ENCODE data around the gene KRTAP1-4. TPM values are rescaled to one million over a fixed set of nuclear protein-coding genes. Genes with fewer than 3 reads are reported as not detected.

The KRTAP1-4 gene
- total RNA-seq, 2 experiments from 2014 or later = not detected

GRCh38 chr17:41009936-41010335 lies 20.1 kb downstream of the KRTAP1-4 start:
- ChIA-PET CTCF (interaction anchor here (0.6 kb wide), 1 partner anchor 248 kb away, joined by 3 read pairs; no protein-coding TSS in a partner anchor), POLR2A (interaction anchor here (0.7 kb wide), 1 partner anchor 191 kb away, joined by 3 read pairs; no protein-coding TSS in a partner anchor)
- H3K27ac Mint-ChIP-seq = no peak overlapping the region
- no peaks in the 10 kb centered on the region for H3K27me3 Mint-ChIP-seq
- ATAC-seq (no peak), DNase-seq (no peak)
- H3K9me3 Mint-ChIP-seq = no peaks in the 10 kb centered on the region
- H3K4me3 Mint-ChIP-seq = no peak overlapping the region
- no peaks in the 10 kb centered on the region for H3K4me1 Mint-ChIP-seq (ENCODE audit: low read depth)
- no peak for TF ChIP-seq CTCF (IDR thresholded peaks at IDR 0.05)
- intact Hi-C loops (cut with micrococcal nuclease) = no loop called here
- no peaks in the 10 kb centered on the region for H3K36me3 Mint-ChIP-seq (ENCODE audit: low read depth)

- intact Hi-C loops (cut with micrococcal nuclease) = no loop called here
- Mint-ChIP-seq H3K4me1 (ENCODE audit: low read depth) (no peaks in the 10 kb centered on the region), H3K27ac (no peak overlapping the region), H3K4me3 (no peak overlapping the region), H3K27me3 (no peaks in the 10 kb centered on the region), H3K9me3 (no peaks in the 10 kb centered on the region), H3K36me3 (ENCODE audit: low read depth) (no peaks in the 10 kb centered on the region)
- CTCF ChIA-PET = no interaction called here
- DNase-seq (no peak), ATAC-seq (no peak)
- POLR2A ChIA-PET = no interaction called here
- no peak for TF ChIP-seq CTCF (IDR thresholded peaks at IDR 0.05)
Observed at GRCh38 chr17:41009301-41009760, 20.7 kb downstream of the KRTAP1-4 start.

GRCh38 chr17:41008811-41009210 lies 21.2 kb downstream of the KRTAP1-4 start, which contains the start of gene KRTAP3-1:
KRTAP3-1 (minus strand) TSS chr17:41009128; CDS start chr17:41009074, 54 bp downstream.
- CTCF ChIA-PET = no interaction called here
- POLR2A ChIA-PET = no interaction called here
- DNase-seq (no peak), ATAC-seq (no peak)
- no peaks in the 10 kb centered on the region for H3K27me3 Mint-ChIP-seq
- no peaks in the 10 kb centered on the region for H3K36me3 Mint-ChIP-seq (ENCODE audit: low read depth)
- intact Hi-C loops (cut with micrococcal nuclease) = no loop called here
- no peaks in the 10 kb centered on the region for H3K4me1 Mint-ChIP-seq (ENCODE audit: low read depth)
- no peak within 1 kb of the TSS for H3K4me3 Mint-ChIP-seq
- H3K27ac Mint-ChIP-seq = no peak within 1 kb of the TSS
- TF ChIP-seq CTCF (IDR thresholded peaks at IDR 0.05) = no peak
- H3K9me3 Mint-ChIP-seq = no peaks in the 10 kb centered on the region

GRCh38 chr17:41004397-41004796 lies 25.6 kb downstream of the KRTAP1-4 start:
- CTCF ChIA-PET = no interaction called here
- ATAC-seq (no peak), DNase-seq (no peak)
- no peak overlapping the region for H3K4me3 Mint-ChIP-seq
- no peaks in the 10 kb centered on the region for H3K36me3 Mint-ChIP-seq (ENCODE audit: low read depth)
- H3K27ac Mint-ChIP-seq = no peak overlapping the region
- H3K4me1 Mint-ChIP-seq (ENCODE audit: low read depth) = no peaks in the 10 kb centered on the region
- H3K9me3 Mint-ChIP-seq = no peaks in the 10 kb centered on the region
- intact Hi-C loops (cut with micrococcal nuclease) = no loop called here
- POLR2A ChIA-PET = interaction anchor here (0.7 kb wide), 1 partner anchor 11 kb away, joined by 3 read pairs; no protein-coding TSS in a partner anchor
- H3K27me3 Mint-ChIP-seq = peaks cover 2% of the 10 kb centered on the region
- TF ChIP-seq CTCF (IDR thresholded peaks at IDR 0.05) = no peak

- Mint-ChIP-seq H3K27ac (no peak overlapping the region), H3K4me3 (no peak overlapping the region), H3K27me3 (peaks cover 3% of the 10 kb centered on the region), H3K4me1 (ENCODE audit: low read depth) (no peaks in the 10 kb centered on the region), H3K9me3 (no peaks in the 10 kb centered on the region), H3K36me3 (ENCODE audit: low read depth) (no peaks in the 10 kb centered on the region)
- ATAC-seq = no peak
- ChIA-PET CTCF (no interaction called here), POLR2A (no interaction called here)
- no peak for DNase-seq
- TF ChIP-seq CTCF (IDR thresholded peaks at IDR 0.05) = no peak
- intact Hi-C loops (cut with micrococcal nuclease) = no loop called here
Observed at GRCh38 chr17:41003926-41004325, 26.1 kb downstream of the KRTAP1-4 start.

Measured in activated CD8-positive, alpha-beta T cell treated with anti-CD3 and anti-CD28 coated beads for 36 hours (primary cell).